GM21447 (cell line): Measurements from ENCODE around the gene ZC2HC1C.
"Not testable (repeated sequence)": the region's sequence is repeated elsewhere in the genome, so short reads cannot be mapped to it uniquely, and the experiment has no call there.

Experiments used
- ATAC-seq: cut with Tn5 transposase; IDR thresholded peaks from one replicate; pipeline ENCODE4 v1.9.1; 2021; ENCODE audit not compliant: unreplicated experiment

The ZC2HC1C gene

GRCh38 chr14:75053396-75054291 lies 15.8 kb upstream of the ZC2HC1C start:
- no peak for ATAC-seq

- no peak for ATAC-seq
Measured at GRCh38 chr14:75054421-75054820, 15.0 kb upstream of the ZC2HC1C start.

- ATAC-seq = no peak
Measured at GRCh38 chr14:75059642-75060041, 9.8 kb upstream of the ZC2HC1C start.

- no peak for ATAC-seq
Measured at GRCh38 chr14:75060420-75060819, 9.0 kb upstream of the ZC2HC1C start.

- no peak for ATAC-seq
Measured at GRCh38 chr14:75063013-75063412, 6.4 kb upstream of the ZC2HC1C start.

GRCh38 chr14:75063491-75064204 lies 5.8 kb upstream of the ZC2HC1C start, which contains the start of gene ACYP1:
TSS of gene ACYP1 (minus strand) at chr14:75064024. CDS start at chr14:75063553, 471 bp downstream.
- ATAC-seq = peak; percentile 96

GRCh38 chr14:75064205-75064567 lies 5.3 kb upstream of the ZC2HC1C start:
- ATAC-seq = no peak

GRCh38 chr14:75066691-75067090 lies 2.8 kb upstream of the ZC2HC1C start:
- ATAC-seq = no peak

GRCh38 chr14:75067212-75067611 lies 2.2 kb upstream of the ZC2HC1C start:
- ATAC-seq = no peak

- ATAC-seq = not testable (repeated sequence)
Measured at GRCh38 chr14:75067765-75068164, 1.7 kb upstream of the ZC2HC1C start.

- ATAC-seq = no peak
Measured at GRCh38 chr14:75068294-75069120, 934 bp upstream of the ZC2HC1C start.

GRCh38 chr14:75069811-75070145 lies 337 bp downstream of the ZC2HC1C start:
- no peak for ATAC-seq

- ATAC-seq = no peak
Measured at GRCh38 chr14:75070383-75070782, 942 bp downstream of the ZC2HC1C start.

GRCh38 chr14:75077794-75078193 lies 8.4 kb downstream of the ZC2HC1C start:
- ATAC-seq = no peak

- ATAC-seq = no peak
Measured at GRCh38 chr14:75079521-75079920, 10.1 kb downstream of the ZC2HC1C start.

- ATAC-seq = no peak
Measured at GRCh38 chr14:75081660-75082229, 12.3 kb downstream of the ZC2HC1C start.

GRCh38 chr14:75083271-75083670 lies 13.8 kb downstream of the ZC2HC1C start:
- no peak for ATAC-seq

- no peak for ATAC-seq
Measured at GRCh38 chr14:75084513-75084912, 15.1 kb downstream of the ZC2HC1C start.

GRCh38 chr14:75088153-75088552 lies 18.7 kb downstream of the ZC2HC1C start:
- ATAC-seq = no peak

GRCh38 chr14:75088566-75089373 lies 19.3 kb downstream of the ZC2HC1C start:
- no peak for ATAC-seq
